Epithelial cell of proximal tubule (primary cell): ENCODE results near the gene TUSC2. TPM values are rescaled to one million over a fixed set of nuclear protein-coding genes. Genes with fewer than 3 reads are reported as not detected.
A peak's percentile ranks its signal among the peaks of the same experiment; 100 is the strongest.

Experiments used
- DNase-seq: peaks from one replicate; pipeline ENCODE4 v3.0.0-alpha.2; 2011; ENCODE audit warnings: low read depth
- H3K4me3 ChIP-seq: 2 replicates; pipeline ENCODE4 v1.5.1; 2011; ENCODE audit warnings: low read depth, mild to moderate bottlenecking, low read length
- CTCF ChIP-seq: conservative IDR thresholded peaks from 2 replicates; pipeline ENCODE4 v1.5.1; 2012; ENCODE audit warnings: low read depth, mild to moderate bottlenecking, low read length
- total RNA-seq: library from RNA; depleted of rRNA; stranded (reverse); fragments of >200 nt; gene quantifications from 2 replicates; pipeline ENCODE4 v1.2.3, GENCODE V29; 2015

The TUSC2 gene
- total RNA-seq, 1 donor from 2014 or later, result 46.6 TPM

DNA sequence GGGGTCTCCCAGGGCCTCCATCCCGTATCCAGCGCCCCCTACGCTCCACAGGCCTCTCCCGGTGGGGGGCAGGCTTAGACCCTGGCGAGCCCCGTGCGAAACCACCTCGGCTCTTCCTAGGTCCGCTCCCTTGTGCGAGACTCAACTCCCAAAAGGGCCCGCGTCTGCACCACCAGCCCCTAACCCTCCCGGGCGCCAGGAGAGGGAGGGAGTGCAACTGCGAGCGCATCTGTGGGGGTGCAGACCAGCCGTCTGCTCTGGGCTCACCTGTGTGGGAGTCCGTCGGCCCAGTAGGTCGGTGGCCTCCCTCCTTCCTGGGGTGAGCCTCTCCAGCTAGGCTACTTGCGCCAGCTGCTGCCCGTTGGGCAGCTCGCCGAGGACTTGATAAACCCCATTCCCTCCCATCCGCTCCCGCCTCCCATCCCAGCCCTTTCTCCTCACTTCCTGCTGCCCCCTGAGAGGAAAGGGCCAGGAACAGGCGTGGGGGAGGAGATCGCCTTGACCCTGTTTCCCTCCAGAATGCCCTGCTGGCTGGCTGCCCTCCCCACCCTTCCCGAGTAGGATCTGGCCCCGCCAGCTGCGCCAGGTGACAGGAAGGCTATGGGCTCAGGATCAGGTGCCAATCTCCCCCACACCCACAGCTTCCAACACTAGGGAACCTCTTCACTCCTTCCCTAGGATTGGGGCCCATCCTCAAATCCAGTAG, 5.5 kb downstream of the TUSC2 start, which contains the start of gene HYAL2:
TSS of gene HYAL2 (minus strand) at position 360 of the 706 bp plus-strand sequence. CDS start 2,256 bp downstream, outside the sequence.
- no peak for DNase-seq
- no peak for TF ChIP-seq CTCF
- peak within 1 kb of the TSS; percentile 89 for H3K4me3 ChIP-seq

DNA sequence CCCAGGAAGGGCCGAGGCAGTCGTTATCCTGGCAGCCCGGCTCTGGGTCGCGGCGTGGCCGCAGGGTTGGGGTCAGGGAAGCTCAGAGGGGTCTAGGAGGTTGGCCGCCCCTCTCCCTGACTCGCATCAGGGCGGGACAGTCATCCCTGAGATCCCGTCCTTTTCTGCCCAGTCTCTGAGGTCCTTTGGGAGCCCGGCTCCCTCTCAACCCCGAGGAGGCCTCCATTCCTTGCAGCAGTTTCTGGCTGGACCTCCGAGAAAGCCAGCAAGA, 6.0 kb downstream of the TUSC2 start:
- DNase-seq, result no peak
- H3K4me3 ChIP-seq, result peak overlapping the region; percentile 89
- TF ChIP-seq CTCF, result no peak

GRCh38 chr3:50321336-50322114, 6.5 kb downstream of the TUSC2 start:
- TF ChIP-seq CTCF, result peak; percentile 57
- H3K4me3 ChIP-seq, result peak overlapping the region; percentile 89
- no peak for DNase-seq

GRCh38 chr3:50320853-50321335, 7.1 kb downstream of the TUSC2 start:
- no peak for DNase-seq
- TF ChIP-seq CTCF, result no peak
- H3K4me3 ChIP-seq, result peak overlapping the region; percentile 89

GRCh38 chr3:50319894-50320625, 8.0 kb downstream of the TUSC2 start:
- H3K4me3 ChIP-seq, result peak overlapping the region; percentile 89
- no peak for TF ChIP-seq CTCF
- no peak for DNase-seq

- TF ChIP-seq CTCF, result no peak
These were observed 8.7 kb downstream of the TUSC2 start for GRCh38 chr3:50319181-50319893.

More at GRCh38 chr3:50319181-50319893, 8.7 kb downstream of the TUSC2 start:
- H3K4me3 ChIP-seq, result no peak overlapping the region
- no peak for DNase-seq
